ENCODE results near the gene POC1B.

DNA sequence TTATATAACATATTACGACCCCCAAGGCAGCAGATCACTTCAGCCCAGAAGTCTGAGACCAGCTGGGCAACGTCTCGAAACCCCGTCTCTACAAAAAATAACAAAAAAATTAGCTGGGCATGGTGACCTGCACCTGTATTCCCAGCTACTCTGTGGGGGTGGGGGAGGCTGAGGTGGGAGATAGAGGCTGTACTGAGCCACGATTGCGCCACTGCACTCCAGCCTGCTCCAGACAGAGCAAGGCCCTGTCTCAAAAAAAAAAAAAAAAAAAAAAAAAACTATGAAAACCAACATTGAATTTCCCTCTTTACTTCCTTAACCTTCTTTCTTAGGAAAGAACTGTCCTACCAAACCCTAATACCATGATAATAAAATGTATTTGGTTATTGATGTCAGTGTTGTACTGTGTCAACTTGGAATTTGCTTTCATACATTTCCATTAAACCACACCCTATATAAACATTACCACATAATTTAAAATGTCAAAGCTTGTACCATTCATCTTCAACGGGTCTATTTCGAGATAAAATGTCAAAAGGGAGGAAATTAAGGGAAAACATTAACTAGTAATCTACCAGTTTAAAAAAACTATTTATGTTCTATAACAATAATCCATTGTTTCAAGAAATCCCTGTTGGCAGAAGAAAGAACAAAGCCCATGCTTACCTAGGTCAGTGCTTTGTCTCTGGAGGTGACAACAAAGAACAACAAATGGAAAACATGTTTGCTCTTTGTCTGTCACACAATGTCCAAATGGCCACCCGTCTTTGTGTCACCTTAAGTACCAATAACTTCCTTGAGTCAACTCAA lies 18.6 kb downstream of the POC1B start:
- no peak for TF ChIP-seq POLR2A (IDR thresholded peaks at IDR 0.05)
- TF ChIP-seq, protein P1, sequence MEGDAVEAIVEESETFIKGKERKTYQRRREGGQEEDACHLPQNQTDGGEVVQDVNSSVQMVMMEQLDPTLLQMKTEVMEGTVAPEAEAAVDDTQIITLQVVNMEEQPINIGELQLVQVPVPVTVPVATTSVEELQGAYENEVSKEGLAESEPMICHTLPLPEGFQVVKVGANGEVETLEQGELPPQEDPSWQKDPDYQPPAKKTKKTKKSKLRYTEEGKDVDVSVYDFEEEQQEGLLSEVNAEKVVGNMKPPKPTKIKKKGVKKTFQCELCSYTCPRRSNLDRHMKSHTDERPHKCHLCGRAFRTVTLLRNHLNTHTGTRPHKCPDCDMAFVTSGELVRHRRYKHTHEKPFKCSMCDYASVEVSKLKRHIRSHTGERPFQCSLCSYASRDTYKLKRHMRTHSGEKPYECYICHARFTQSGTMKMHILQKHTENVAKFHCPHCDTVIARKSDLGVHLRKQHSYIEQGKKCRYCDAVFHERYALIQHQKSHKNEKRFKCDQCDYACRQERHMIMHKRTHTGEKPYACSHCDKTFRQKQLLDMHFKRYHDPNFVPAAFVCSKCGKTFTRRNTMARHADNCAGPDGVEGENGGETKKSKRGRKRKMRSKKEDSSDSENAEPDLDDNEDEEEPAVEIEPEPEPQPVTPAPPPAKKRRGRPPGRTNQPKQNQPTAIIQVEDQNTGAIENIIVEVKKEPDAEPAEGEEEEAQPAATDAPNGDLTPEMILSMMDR (IDR thresholded peaks at IDR 0.05 in 4 of 5, conservative IDR thresholded peaks at IDR 0.05 in 1 of 5), result no peak
